Stimulated activated CD8-positive, alpha-beta memory T cell treated with anti-CD3 and anti-CD28 coated beads, Interleukin-12 subunit alpha, Interleukin-12 subunit beta, amount 100 ng/mL, for 24 hours (primary cell): ENCODE data around the gene UBE2J2.
A peak's percentile ranks its signal among the peaks of the same experiment; 100 is the strongest.

Experiments used
- DNase-seq: peaks from one replicate; pipeline ENCODE4 v3.0.0-alpha.2; 2020; ENCODE audit errors: extremely low read depth

Gene UBE2J2

DNA sequence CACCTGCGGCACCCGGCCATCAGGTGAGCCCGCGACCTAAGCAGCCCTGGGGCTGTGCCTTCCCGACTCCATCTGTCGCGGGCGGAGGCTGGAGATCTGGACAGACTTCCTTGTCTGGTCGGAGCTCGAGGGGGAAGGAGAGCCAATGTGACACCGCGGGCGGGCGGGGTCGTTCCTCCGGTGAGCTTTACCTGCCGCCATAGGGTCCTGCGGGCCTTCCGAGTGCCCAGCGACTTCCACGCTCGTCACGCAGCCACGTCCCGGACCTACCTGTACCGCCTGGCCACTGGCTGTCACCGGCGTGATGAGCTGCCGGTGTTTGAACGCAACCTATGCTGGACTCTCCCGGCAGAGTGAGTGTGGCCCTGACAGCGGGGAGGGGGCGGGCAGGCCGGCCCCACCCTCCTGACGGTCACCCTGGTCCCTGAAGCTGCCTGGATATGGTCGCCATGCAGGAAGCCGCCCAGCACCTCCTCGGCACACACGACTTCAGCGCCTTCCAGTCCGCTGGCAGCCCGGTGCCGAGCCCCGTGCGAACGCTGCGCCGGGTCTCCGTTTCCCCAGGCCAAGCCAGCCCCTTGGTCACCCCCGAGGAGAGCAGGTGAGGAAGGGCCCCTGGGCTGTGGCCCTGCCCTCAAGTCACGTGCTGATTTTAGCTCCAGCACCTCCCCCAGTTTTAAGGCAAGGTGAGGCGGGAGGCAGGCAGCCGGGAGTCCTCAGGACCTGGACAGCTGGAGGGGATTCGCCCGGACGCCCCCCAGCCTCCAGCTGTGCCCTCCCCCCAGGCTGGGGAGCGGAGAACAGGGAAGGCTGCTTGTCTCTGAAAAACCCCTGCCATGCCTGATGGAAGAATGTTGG, 35.8 kb upstream of the UBE2J2 start:
- no peak for DNase-seq

DNA sequence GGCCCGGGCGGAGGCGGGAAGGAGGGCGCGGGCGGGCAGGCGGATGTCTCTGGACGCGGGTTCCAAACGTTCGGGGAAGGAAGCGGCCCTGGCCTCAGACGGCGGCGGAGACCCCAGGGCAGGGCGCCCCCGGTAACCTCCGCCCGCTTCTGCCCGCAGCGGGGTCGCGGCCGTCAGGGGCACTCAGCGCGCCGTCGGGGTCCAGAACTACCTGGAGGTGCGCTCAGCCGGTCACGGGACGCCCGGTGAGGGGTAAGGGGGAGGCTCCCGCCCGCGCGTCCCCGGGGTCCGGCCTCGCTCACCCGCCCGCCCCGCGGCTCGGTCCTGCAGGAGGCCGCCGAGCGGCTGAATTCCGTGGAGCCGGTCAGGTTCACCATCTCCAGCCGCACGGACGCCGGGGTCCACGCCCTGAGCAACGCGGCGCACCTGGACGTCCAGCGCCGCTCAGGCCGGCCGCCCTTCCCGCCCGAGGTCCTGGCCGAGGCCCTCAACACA, 35.1 kb upstream of the UBE2J2 start:
- DNase-seq, result no peak

DNA sequence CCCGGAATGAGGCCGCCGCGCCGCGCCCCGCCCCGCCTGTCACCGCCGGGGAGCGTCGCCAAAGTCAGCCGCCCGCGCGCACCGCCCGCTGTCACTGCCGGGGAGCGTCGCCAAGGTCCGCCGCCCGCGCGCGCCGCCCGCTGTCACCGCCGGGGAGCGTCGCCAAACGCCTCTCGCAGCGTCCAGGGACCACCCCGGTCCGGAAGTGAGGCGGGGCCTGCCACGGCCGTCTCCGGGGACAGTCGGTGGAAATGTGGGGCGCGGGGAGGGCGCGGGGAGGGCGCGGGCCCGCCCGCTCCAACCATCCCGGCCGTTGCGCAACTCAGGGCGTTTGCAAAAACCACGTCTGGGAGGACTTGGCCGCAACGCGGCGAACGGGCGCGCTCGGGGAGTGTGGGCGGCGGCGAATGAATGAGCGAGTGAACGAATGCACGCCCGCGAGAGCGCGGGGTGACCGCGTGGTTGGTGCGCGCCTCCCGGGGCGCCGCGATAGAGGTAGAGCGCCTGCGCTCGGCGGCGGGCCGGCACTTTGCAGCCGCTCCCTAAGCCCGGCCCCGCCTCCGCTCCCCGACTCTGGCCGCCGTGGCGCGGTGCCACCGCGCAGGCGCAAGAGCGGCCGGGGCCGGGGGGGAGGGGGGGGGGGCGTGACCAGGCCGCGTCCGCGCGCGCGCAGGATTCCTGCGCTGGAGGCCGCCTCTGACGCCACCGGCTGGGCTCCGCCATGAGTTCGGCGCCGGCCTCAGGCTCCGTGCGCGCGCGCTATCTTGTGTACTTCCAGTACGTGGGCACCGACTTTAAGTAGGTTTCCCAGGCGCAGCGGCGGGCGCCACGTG, 34.5 kb upstream of the UBE2J2 start, which contains the start of the genes ACAP3 and PUSL1:
Gene ACAP3, minus strand, starts transcription at position 8 of the 833 bp plus-strand sequence. CDS start 115 bp downstream, outside the sequence.
Gene PUSL1, plus strand, starts transcription at position 675 of the 833 bp plus-strand sequence. Its CDS starts 47 bp downstream, at position 722.
- DNase-seq, result peak; percentile 80

DNA sequence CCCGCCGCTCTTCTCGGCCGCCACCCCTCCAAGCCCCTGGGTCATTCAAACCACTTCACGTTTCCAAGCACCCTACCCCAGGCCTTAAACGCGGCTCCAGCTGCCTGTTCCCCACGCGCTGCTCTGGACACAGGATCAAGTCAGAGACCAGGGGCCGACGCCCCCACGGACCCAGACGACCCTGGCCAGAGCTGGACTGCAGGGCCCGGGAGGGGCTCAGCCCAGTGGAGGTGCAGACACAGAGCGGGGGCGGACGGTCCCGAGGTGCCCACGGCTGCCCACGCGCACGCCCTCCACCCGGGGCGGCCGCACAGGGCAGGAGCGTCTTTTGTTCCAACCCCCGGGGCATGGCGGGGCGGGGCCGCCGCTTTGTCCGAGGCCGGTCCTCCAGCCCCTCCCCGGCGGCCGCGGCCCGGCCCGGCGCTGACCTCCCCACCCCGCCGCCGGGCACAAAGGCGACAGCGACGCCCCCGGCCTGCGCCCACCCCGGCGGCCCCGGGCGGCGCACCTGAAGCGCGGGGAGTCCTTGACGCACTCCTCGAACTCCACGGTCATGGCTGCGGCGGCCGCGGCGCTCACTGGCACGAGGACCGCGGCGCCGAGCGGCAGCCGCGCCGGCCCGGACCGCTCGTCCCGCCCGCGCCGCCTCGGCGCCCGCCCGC, 33.7 kb upstream of the UBE2J2 start:
- no peak for DNase-seq

DNA sequence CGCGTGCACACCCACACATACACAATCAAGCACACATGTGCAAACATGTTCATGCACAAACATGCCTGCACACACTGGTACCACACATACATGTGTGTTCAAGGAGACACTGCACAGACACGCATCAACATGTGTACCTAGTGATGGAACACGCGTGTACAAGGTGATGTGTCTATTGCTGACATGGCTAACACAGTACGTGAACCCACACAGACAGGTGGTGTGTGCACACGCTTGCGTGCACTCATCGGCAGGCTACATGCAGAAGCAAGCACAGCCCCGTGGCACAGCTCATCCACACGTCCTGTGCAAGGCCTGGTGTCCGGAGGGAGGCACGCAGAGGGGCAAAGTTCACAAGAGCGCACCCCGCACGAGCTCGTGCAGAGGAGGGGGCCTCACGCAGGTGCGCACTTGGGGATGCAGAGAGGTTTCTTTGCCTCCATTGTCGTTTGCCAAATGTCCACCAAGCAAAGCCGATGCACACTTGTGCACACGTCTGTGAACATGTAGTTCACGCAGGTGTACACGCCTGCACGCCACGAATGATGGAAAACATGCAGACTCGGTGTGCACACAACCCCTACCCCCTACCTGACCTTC, 33.1 kb upstream of the UBE2J2 start:
- no peak for DNase-seq

DNA sequence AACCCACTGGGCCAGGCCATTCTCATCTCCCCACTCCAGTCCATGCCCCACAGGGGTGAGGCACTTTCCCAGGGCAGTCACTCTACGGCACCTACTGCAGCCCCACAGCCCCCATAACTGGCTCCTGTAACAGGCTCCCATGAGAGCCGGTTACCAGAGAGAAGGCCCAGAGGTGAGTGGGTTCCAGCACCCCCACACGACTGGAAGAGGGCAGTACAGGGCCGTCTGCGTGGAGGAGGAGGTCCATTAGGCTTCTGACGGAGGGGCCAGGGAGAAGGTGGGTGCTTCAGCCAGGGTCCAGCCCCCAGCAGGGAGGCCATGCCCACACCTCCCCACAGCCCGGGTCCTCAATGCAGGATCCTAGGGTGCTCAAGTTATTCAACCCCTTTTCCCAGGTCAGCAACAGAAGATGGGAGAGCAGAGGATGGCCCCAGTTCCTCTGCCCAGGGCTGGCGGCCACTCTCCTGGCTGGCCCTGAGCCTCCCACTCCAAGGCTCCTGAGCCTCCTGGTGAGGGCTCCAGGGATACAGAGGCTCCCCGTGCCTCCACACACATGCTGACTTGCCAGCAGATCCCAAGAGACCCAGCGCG, 32.5 kb upstream of the UBE2J2 start:
- DNase-seq, result no peak

DNA sequence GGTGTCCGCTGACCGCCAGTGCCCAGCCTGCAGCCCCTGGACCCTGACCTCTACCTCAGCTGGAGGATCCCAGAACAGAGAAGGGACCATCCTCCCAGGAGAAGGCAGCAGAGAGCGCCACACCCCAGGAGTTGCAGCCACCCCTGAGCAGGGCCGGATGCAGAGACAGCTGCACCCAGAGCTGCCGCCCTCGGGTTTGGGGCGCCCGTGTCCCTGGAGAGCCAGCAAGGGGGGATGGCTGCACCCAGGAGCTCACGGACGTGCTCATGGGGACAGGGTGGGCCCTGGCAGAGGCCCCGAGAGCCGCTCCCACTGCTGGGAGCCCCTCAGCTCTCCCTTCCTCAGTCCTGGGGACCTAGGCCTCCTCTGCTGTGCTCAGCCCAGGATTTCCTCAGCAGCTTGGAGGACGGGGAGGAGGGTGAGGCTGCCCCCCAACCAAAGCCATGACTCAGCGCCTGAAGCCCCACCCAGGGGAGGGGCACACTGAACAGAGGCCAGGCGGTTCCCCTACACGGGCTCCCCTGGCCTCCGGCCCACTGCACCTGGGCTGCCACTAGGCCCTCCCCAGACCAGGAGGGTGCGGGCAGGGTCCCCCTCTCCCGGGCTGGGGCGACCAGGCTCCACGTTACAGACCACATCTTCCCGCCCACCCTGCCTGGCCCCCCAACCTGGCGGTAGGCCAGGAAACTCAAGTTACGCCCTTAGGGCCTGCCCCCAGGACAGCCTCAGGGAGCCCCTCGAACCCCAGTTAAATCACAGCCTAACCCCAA, 31.8 kb upstream of the UBE2J2 start:
- DNase-seq, result no peak

DNA sequence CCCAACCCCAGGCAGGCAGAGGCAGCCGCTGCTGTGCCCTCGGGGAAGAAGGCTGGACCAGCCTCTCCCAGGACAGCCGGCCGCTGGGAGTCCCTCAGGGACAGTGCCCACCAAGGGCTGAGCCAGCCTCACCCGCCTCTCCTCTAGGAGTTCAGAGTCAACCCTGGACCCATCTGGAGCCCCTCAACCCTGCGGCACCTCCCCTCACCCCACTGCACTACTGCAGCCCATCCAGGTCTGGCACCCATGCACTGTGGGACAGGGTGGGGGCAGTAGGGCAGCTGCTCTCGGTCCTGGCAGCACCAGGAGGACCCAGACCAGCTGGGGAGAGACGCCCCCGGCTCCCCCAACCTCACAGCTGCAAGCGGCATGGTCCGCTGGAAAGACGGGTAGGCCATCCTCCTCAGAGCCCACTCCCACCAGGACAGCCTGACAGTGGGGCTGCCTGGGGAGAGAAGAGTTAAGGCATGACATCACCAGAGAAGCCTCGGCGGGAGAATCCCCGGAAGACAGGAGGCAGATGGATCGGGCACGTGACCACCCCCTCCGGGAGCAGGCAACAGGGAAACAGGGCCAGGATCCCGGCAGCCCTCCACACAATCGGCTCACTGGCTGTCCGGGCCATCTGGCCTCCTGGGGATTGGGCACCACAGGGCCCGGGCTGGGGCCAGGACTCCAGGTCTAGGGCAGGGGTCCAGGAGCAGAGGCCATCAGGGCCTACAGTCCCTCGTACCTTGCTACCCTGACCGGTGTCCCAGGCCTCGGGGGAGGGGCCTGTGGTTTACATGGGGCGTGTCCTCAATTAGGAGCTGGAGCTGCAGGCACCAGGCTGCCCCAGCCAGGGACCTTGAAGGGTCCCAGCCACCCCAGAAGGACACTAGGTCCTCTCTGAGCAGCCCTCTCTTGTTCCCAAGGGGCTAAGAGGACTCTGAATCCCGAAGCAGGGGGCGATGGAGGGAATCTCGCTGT, 31.0 kb upstream of the UBE2J2 start:
- DNase-seq, result no peak

DNA sequence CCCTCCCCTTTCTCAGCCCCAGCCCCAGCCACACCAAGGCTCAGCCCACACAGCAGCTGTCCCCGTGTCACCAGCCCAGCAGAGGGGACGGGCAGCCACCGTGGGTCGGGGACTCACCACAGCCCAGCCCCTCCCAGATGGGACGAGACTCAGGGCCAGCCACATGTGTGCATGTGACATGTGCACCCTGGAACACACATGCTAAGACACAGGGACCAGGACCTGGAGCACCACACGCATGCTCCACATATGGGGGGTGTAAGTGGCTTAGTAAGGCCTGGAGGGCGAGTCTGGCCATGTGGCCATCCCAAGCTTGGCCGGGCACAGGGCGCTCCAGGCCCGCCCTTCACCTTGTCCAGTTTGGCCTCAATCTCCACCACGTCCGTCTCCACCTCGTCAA, 30.1 kb upstream of the UBE2J2 start:
- no peak for DNase-seq

DNA sequence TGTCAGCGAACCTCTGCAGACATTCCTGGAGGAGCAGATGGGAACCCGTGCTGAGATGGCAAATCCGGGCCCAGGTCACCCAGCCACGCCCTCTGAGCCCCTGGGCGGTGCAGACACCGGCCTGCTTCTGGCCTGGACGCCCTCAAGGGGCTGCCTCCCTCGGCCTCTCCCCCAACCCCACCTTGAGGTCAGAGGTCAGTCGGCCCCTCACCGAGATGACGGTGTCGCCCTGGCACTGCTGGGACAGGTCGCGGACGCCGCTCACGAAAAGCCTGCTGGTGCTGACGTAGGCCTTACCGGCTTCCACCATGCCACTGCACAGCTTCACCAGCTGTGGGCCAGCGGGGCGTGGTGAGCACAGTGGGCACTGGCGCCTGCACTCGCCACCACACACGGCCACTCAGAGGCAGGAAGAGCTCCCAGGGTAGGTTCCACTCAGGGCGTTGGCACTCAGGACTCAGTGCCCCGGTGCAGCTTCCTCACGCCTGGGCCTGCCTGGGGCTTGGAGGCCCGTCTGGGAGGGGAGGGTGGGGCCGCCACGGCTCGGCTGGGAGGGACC, 29.4 kb upstream of the UBE2J2 start:
- no peak for DNase-seq

DNA sequence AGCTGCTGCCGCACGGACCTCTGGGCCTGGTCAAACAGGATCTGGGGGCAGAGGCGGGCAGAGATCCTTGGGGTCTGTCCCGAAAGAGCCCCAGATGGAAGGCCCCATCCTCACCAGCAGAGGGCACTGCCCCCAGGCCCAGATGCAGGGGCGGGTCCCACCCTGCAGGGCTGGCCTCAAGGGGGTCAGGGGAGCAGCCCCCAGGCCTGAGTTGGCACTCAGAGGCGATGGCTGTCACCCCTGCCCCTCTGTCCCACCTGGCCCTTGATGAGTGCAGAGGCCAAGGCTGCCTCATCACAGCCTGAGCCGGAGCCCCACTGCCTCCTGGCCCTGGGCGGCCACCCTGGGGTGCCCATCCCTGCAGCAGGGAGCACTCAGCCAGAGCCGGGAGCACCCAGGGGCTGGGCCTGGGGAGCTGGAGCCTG, 28.4 kb upstream of the UBE2J2 start:
- DNase-seq, result no peak

DNA sequence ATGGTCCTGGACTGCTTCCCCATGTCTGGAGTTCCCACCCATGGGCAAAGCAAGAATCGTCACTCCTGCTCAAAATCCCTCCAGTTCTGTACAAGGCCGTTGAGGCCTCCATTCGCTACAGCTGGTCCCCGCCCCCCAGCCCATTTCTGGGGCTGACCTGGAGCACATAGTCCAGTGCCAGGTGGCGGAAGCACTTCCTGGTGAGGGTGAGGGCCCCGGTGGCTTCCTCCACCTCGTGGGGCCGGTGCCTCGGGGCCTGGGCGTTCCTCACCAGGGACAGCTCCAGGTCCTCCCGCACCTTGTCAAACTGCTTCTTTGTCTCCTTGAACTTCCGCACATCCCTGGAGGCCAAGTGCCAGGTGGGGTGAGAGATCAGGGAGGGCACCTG, 26.7 kb upstream of the UBE2J2 start:
- no peak for DNase-seq

DNA sequence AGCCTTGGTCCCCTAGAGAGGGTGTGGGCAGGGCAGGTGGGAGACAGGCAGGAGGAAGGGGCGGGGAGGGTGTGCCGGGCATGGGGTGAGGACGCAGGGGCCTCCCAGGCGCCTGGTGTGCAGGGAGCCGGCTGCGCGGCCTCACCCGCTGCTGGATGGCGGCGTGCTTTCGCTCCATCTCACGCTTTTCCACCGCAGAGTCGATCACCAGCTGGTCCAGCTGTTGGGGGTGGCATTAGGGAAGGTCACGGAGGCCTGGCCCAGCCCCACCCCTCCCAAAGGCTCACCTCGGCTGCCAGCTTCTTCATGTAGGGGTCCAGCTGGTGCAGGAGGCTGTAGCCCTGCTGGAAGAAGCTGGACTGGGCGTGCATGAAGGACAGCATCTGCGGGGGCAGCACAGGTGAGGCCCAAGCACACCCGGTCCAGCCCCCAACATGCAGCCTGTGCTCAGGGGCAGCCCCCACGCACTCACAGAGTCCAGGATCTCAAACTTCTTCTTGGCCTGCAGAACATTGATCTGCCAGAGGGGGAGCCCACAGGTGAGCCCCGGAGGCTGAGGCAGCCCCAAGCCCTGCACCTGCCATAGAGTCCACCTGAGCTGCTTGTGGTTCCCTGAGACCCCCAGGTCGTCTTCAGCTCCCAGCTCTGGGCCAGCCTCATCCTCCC, 26.2 kb upstream of the UBE2J2 start:
- DNase-seq, result no peak

DNA sequence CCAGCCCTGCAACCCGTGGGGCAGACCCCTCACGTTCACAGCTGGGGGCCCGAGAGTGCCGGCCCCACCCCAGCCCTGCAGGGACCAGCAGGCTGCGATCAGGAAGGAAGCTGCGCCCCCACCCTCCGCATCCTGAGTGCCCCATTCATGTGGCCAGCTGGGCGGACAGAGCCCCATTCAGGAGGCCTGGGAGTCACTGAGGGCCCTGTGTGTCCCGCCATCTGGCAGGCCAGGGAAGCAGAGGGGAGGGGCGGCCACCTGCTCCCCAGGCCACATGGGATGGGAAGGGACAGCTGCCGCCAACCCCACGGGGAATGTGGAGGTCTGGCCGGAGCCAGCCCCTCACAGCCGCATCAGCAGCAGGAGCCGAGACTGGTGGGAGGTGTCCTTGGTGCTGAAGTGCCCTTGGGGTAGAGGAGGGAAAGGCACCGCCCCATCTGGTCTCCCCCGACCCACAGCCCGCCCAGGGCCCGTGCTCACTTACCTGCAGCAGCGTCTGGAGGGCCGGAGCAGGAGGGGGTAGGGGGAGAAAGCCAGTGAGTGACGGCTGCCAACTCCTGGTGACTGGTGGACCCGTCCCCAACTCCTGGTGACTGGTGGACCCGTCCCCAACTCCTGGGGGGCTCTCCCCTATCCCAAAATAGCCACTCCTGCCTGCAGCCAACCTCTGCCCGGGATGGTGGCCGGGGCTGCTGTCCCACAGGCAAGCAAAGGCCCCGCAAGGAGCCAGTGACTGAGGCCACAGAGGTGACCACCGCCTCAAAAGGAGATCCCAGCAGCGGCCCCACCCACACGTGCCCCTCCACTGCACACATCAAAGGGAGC, 25.4 kb upstream of the UBE2J2 start:
- DNase-seq, result no peak

DNA sequence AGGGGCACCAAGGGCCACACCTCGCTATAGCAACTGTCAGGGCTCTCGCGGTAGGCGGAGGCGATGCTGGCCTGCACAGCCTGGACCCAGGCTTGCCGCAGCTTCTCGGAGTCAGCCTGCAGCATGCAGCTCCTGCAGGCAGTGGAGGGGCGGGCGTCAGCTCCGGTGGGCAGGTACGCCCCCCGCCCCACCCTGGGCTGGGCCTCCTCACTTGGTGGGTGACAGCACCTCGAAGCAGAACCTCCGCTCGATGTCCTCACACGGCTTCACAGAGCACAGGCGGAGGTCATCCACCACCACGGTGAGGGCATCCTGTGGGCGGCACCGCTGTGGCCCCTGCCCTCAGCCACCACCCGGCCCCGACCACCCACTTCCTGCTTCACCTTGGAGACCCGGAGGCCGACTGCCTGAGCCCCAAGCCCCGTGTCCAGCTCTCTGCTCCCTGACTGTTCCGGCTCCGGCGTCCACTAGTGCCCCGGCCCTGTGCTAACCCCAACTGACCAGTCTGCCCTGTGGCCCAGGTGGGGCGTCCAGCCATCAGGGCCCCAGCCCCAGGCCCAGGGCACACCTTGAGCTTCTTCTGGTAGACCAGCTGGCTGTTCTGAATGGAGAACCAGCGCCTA, 24.3 kb upstream of the UBE2J2 start:
- DNase-seq, result no peak

DNA sequence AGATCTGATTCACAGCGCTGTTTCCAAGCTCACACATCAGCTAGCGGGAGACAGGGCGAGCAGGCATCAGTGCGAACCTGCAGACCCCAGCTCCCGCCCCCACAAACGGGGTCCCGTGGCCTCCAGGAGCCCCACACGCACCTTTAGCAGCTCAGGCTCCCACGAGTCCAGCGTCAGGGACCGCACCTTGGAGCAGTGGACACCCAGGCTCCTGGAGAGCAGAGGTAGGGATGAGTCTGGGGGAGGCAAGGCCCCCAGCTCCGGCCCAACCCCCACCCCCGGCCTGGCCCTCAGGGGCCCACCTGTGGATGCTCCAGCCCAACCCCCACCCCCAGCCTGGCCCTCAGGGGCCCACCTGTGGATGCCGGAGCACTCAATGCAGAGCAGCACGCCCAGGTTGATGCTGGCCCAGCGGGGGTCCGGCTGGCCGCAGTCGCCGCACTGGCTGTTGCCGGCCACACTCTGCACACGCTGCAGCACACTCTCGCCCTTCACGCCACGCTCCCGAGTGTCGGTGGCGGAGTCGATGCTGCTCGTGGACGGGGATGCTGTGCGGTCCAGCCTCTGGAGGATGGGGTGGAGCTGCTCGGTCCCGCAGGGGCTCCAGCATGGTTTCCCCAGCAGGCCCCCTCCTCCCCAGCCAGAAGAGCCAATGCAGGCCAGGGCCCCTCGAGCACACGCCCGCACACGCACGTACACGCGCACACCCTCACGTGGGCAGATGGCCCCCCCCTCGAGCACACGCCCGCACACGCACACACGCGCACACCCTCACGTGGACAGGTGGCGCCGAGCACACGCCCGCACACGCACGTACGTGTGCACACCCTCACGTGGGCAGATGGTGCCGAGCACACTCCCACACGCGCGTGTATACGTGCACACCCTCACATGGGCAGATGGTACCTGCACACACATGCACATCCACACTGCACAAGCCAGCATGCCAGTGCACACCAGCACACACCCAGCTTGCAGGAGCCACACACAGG, 22.7 kb upstream of the UBE2J2 start:
- DNase-seq, result no peak
